Glutamatergic neuron (in vitro differentiated cells): ENCODE measurements around the gene CACNA1C. TPM values are rescaled to one million over a fixed set of nuclear protein-coding genes. Genes with fewer than 3 reads are reported as not detected.

Experiments used
- DNase-seq: peaks from one replicate; pipeline ENCODE4 v3.0.0; 2022
- H3K27ac Mint-ChIP-seq: one replicate; pipeline ENCODE4 v1.8.0; 2020; ENCODE audit warnings: mild to moderate bottlenecking, mixed read lengths, inconsistent platforms; ENCODE audit not compliant: unreplicated experiment
- H3K27me3 Mint-ChIP-seq: one replicate; pipeline ENCODE4 v1.8.0; 2020; ENCODE audit warnings: mild to moderate bottlenecking, moderate library complexity, mixed read lengths, inconsistent platforms; ENCODE audit not compliant: unreplicated experiment
- H3K36me3 Mint-ChIP-seq: one replicate; pipeline ENCODE4 v1.8.0; 2020; ENCODE audit warnings: mild to moderate bottlenecking, mixed read lengths, inconsistent platforms; ENCODE audit not compliant: unreplicated experiment
- H3K4me1 Mint-ChIP-seq: one replicate; pipeline ENCODE4 v1.8.0; 2020; ENCODE audit warnings: mild to moderate bottlenecking, low read depth, mixed read lengths, inconsistent platforms; ENCODE audit not compliant: unreplicated experiment
- H3K4me3 Mint-ChIP-seq: one replicate; pipeline ENCODE4 v1.8.0; 2020; ENCODE audit warnings: mild to moderate bottlenecking, mixed read lengths, inconsistent platforms; ENCODE audit not compliant: unreplicated experiment
- H3K9me3 Mint-ChIP-seq: one replicate; pipeline ENCODE4 v1.8.0; 2020; ENCODE audit warnings: mild to moderate bottlenecking, moderate library complexity, mixed read lengths, inconsistent platforms; ENCODE audit not compliant: unreplicated experiment
- total RNA-seq: library from RNA; stranded (reverse); fragmentation: NEBNext Ultra II Directional; extraction: Animal tissue kit (Norgen Biotek cat#: 25700); gene quantifications from one replicate; pipeline ENCODE4 v1.2.1, GENCODE V29; 2021; ENCODE audit not compliant: unreplicated experiment
- TF ChIP-seq, protein P1 (sequence below): fragments of 200-600 bp; sonication (generic); IDR thresholded peaks from one replicate; pipeline ENCODE4 v1.5.0; 2021; ENCODE audit not compliant: partially characterized antibody, unreplicated experiment

Gene CACNA1C
- total RNA-seq, 1 donor from 2014 or later = 11.0 TPM

DNA sequence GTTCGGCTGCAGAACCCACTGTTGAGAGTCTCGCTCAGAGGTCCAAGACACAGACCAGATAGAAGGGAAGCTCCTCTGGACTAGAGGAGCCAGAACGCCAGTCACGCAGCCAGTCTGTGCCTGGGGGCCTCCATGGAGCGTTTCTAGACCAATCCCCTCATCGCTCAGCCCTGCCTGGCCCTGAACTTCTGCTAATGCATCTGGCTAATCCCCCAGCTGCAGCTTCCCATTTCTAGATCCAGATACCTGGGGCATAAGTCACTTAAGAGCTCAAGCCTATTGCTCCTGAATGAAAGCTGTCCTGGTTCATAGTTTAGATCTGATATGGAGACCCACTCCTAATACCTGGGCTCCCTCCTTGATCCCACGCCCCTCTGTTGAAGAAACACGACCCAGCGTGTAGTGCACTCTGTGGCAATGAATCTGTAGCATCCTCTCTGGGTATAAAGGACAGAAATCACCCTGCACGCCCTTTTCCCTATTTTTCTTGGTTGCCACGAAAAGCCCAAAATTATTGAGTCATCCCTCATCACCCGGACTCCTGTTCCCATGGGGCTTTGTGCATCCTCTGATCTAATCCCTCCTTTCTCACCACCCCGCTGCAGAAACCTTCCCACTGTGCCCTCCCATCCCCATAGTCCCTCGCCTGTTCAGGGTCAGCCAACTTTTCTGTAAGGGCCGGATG, 400.4 kb downstream of the CACNA1C start:
- Mint-ChIP-seq H3K27ac (no peak overlapping the region), H3K27me3 (peaks cover 4% of the 10 kb centered on the region)

DNA sequence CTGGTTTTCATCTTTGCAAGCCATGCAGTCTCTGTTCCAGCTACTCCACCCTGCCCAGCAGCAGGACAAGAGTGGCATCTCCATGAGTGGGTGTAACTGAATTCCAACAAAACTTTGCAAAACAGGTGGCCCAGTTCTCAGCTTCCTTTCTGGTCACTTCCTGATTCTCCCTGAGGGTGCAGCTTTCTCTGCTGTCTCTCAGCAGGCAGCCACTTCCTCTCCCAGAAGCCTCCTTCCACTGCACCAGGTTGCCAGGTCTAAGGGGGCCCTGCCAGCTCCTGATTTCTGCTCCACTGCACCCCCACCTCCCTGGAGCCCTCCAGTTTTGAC, 400.9 kb downstream of the CACNA1C start:
- Mint-ChIP-seq H3K9me3 (no peaks in the 10 kb centered on the region), H3K27ac (no peak overlapping the region), H3K36me3 (no peaks in the 10 kb centered on the region), H3K4me3 (no peak overlapping the region), H3K27me3 (peaks cover 8% of the 10 kb centered on the region), H3K4me1 (peaks cover 13% of the 10 kb centered on the region)
- TF ChIP-seq, protein P1, sequence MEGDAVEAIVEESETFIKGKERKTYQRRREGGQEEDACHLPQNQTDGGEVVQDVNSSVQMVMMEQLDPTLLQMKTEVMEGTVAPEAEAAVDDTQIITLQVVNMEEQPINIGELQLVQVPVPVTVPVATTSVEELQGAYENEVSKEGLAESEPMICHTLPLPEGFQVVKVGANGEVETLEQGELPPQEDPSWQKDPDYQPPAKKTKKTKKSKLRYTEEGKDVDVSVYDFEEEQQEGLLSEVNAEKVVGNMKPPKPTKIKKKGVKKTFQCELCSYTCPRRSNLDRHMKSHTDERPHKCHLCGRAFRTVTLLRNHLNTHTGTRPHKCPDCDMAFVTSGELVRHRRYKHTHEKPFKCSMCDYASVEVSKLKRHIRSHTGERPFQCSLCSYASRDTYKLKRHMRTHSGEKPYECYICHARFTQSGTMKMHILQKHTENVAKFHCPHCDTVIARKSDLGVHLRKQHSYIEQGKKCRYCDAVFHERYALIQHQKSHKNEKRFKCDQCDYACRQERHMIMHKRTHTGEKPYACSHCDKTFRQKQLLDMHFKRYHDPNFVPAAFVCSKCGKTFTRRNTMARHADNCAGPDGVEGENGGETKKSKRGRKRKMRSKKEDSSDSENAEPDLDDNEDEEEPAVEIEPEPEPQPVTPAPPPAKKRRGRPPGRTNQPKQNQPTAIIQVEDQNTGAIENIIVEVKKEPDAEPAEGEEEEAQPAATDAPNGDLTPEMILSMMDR = no peak
- DNase-seq = no peak

More for the DNA sequence above, 400.4 kb downstream of the CACNA1C start:
- Mint-ChIP-seq H3K4me3 (no peak overlapping the region), H3K9me3 (no peaks in the 10 kb centered on the region), H3K36me3 (no peaks in the 10 kb centered on the region), H3K4me1 (peaks cover 12% of the 10 kb centered on the region)
- no peak for DNase-seq
- TF ChIP-seq, protein P1 = no peak

DNA sequence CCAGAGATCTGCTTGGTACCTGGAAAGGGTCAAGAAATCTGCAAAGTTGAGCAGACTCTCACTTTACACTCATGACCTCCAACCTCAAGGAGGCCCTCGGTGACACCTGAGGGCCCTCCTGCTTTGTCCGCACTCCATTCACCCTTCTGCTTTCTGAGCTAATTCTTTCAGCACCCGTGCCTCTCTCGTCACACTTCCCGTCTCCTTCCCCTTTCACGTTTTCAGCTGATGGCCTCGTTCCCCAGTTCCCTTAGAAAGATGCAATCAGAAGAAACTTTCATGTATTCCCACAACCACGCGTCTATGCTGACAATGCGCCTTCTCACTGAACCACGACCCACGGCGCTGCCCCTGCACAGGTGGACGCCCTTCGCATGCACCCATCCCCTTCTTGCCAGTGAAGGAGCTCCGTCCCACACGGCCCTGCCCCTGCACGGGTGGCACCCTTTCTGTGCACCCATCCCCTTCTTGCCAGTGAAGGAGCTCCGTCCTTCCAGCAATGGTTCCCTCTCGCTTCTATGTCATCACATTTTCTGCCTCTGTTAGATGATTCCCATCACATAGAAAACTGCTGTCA, 401.9 kb downstream of the CACNA1C start:
- no peak overlapping the region for H3K4me3 Mint-ChIP-seq
- H3K4me1 Mint-ChIP-seq = peaks cover 13% of the 10 kb centered on the region
- H3K27ac Mint-ChIP-seq = no peak overlapping the region
- peaks cover 3% of the 10 kb centered on the region for H3K9me3 Mint-ChIP-seq
- DNase-seq = no peak
- TF ChIP-seq, protein P1 = no peak
- H3K36me3 Mint-ChIP-seq = no peaks in the 10 kb centered on the region
- peaks cover 8% of the 10 kb centered on the region for H3K27me3 Mint-ChIP-seq

DNA sequence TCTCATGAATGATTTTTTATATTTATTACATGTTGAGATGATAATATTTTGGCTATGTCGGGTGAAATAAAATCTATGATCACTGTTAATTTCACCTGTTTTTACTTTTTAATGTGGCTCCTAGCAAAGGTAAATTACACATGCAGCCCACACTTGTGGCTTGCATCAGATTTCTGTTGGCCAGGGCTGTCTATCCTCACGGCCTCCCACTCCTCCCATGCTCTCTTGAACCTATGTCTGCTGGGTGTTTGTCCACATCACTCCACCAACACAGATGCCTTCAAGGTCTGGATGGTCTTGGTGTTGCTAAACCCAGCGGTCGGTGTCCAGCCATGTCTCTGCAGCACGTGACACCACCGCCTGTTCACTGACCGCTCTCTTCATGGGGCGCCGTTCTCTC, 402.6 kb downstream of the CACNA1C start:
- Mint-ChIP-seq H3K4me1 (peaks cover 13% of the 10 kb centered on the region), H3K27me3 (peaks cover 6% of the 10 kb centered on the region), H3K9me3 (peaks cover 3% of the 10 kb centered on the region), H3K36me3 (no peaks in the 10 kb centered on the region), H3K4me3 (no peak overlapping the region), H3K27ac (no peak overlapping the region)
- TF ChIP-seq, protein P1 = no peak
- no peak for DNase-seq

DNA sequence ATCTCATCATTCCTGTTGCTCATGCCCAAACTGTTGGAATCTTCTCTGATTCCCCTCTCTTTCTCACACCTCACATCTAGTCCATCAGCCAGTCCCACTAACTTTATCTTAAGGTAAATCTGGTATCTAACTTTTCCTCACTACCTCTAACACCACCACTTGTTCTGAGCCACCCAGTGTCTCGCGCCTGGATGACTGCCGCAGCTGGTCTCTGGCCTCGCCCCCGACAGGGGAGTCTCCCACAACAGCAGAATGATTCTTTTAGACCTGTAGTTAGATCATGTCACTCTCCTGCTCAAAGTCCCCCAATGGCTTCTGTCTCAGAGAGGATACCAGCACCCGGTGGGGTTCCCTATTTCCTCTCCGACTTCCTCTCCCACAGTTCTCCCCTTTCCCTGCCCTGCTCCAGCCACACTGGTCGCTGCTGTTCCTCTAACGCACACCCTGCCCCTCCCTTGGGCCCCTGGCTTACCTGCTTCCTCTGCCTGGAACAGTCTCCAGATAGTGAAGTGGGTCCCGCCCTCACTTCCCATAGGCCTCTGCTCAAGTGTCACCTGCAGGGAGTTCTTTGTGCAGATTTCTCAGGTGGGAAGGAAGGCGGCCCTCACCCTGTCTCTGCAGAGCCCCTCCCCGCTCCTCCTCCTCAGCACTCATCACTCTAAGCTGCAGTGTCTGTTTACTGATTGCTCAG, 403.5 kb downstream of the CACNA1C start:
- H3K9me3 Mint-ChIP-seq = peaks cover 4% of the 10 kb centered on the region
- H3K4me3 Mint-ChIP-seq = no peak overlapping the region
- peaks cover 7% of the 10 kb centered on the region for H3K4me1 Mint-ChIP-seq
- H3K36me3 Mint-ChIP-seq = peaks cover 5% of the 10 kb centered on the region
- no peak overlapping the region for H3K27ac Mint-ChIP-seq
- peaks cover 6% of the 10 kb centered on the region for H3K27me3 Mint-ChIP-seq
- TF ChIP-seq, protein P1 = no peak
- DNase-seq = no peak
